Left ventricle myocardium inferior (tissue), 1 donor: ENCODE measurements around the gene TSEN34. TPM values are rescaled to one million over a fixed set of nuclear protein-coding genes. Genes with fewer than 3 reads are reported as not detected.
A peak's percentile ranks its signal among the peaks of the same experiment; 100 is the strongest.
"Not testable (repeated sequence)": the region's sequence is repeated elsewhere in the genome, so short reads cannot be mapped to it uniquely, and the experiment has no call there.

ENCODE experiments used
- DNase-seq: peaks from one replicate; pipeline ENCODE4 v3.0.0-alpha.2; 2020
- H3K27ac ChIP-seq: fragments of 200-600 bp; replicated peaks from 2 replicates; pipeline ENCODE4 v1.8.0; 2021
- H3K27me3 ChIP-seq: fragments of 200-600 bp; 2 replicates; pipeline ENCODE4 v1.8.0; 2021; ENCODE audit warnings: low read depth
- H3K36me3 ChIP-seq: fragments of 200-600 bp; 2 replicates; pipeline ENCODE4 v1.8.0; 2021
- H3K4me1 ChIP-seq: fragments of 200-600 bp; 2 replicates; pipeline ENCODE4 v1.8.0; 2021
- H3K4me3 ChIP-seq: fragments of 200-600 bp; 2 replicates; pipeline ENCODE4 v1.8.0; 2021; ENCODE audit warnings: mild to moderate bottlenecking, moderate library complexity
- H3K9me3 ChIP-seq: fragments of 200-600 bp; replicated peaks from 2 replicates; pipeline ENCODE4 v1.8.0; 2021
- CTCF ChIP-seq: fragments of 200-600 bp; IDR thresholded peaks from 2 replicates; pipeline ENCODE4 v1.8.0; 2021; ENCODE audit warnings: antibody characterized with exemption, mild to moderate bottlenecking, borderline replicate concordance
- intact Hi-C: fragments of 100-400 bp; cut with micrococcal nuclease; formaldehyde crosslinking; loops from one replicate; pipeline ENCODE4 v1.11.0; 2022
- total RNA-seq: library from RNA; stranded (reverse); fragmentation: NEBNext Ultra II Directional; extraction: Animal tissue kit (Norgen Biotek cat#: 25700); gene quantifications from one replicate; pipeline ENCODE4 v1.2.1, GENCODE V29; 2021
- donor health status: DM: no; HTN: yes; CAD: no; lungs with severe emphysema.

Gene TSEN34
- total RNA-seq, 1 donor from 2014 or later: 16.2 TPM

GRCh38 chr19:54190503-54191010 is 551 bp upstream of the TSEN34 start:
- Histone ChIP-seq H3K4me1 (peaks cover 36% of the 10 kb centered on the region), H3K4me3 (peak overlapping the region; percentile 91), H3K9me3 (no peaks in the 10 kb centered on the region), H3K27ac (peak overlapping the region; percentile 100), H3K36me3 (peaks cover 27% of the 10 kb centered on the region), H3K27me3 (no peaks in the 10 kb centered on the region)
- TF ChIP-seq CTCF: no peak
- peak; percentile 99 for DNase-seq
- intact Hi-C loops: no loop called here

- peak overlapping the region; percentile 91 for H3K4me3 ChIP-seq
- no peak for TF ChIP-seq CTCF
- peaks cover 36% of the 10 kb centered on the region for H3K4me1 ChIP-seq
- H3K27ac ChIP-seq: peak overlapping the region; percentile 100
- no peaks in the 10 kb centered on the region for H3K9me3 ChIP-seq
- no peaks in the 10 kb centered on the region for H3K27me3 ChIP-seq
- intact Hi-C loops: no loop called here
- peaks cover 27% of the 10 kb centered on the region for H3K36me3 ChIP-seq
- DNase-seq: no peak
Observed at GRCh38 chr19:54191811-54192453, 824 bp downstream of the TSEN34 start.

- no peak overlapping the region for H3K4me3 ChIP-seq
- no peaks in the 10 kb centered on the region for H3K27me3 ChIP-seq
- H3K36me3 ChIP-seq: peaks cover 27% of the 10 kb centered on the region
- no peak for DNase-seq
- no peaks in the 10 kb centered on the region for H3K9me3 ChIP-seq
- intact Hi-C loops: no loop called here
- H3K4me1 ChIP-seq: peaks cover 35% of the 10 kb centered on the region
- TF ChIP-seq CTCF: no peak
- H3K27ac ChIP-seq: no peak overlapping the region
Observed at GRCh38 chr19:54193011-54193410, 1.9 kb downstream of the TSEN34 start.

GRCh38 chr19:54194463-54194862 is 3.4 kb downstream of the TSEN34 start:
- peaks cover 21% of the 10 kb centered on the region for H3K4me1 ChIP-seq

GRCh38 chr19:54196536-54196935 is 5.4 kb downstream of the TSEN34 start:
- Histone ChIP-seq H3K27ac (no peak overlapping the region), H3K27me3 (no peaks in the 10 kb centered on the region), H3K9me3 (no peaks in the 10 kb centered on the region), H3K36me3 (peaks cover 29% of the 10 kb centered on the region), H3K4me3 (no peak overlapping the region), H3K4me1 (peaks cover 30% of the 10 kb centered on the region)
- no peak for DNase-seq
- intact Hi-C loops: no loop called here
- no peak for TF ChIP-seq CTCF

More at GRCh38 chr19:54194463-54194862, 3.4 kb downstream of the TSEN34 start:
- DNase-seq, H3K4me3 ChIP-seq, H3K9me3 ChIP-seq, H3K27me3 ChIP-seq, H3K27ac ChIP-seq, intact Hi-C loops: not testable (repeated sequence)
- H3K36me3 ChIP-seq: peaks cover 27% of the 10 kb centered on the region

GRCh38 chr19:54197121-54197520 is 6.0 kb downstream of the TSEN34 start:
- Histone ChIP-seq H3K27ac (no peak overlapping the region), H3K4me3 (no peak overlapping the region), H3K27me3 (no peaks in the 10 kb centered on the region), H3K9me3 (no peaks in the 10 kb centered on the region), H3K36me3 (peaks cover 34% of the 10 kb centered on the region), H3K4me1 (peaks cover 30% of the 10 kb centered on the region)
- intact Hi-C loops: no loop called here
- TF ChIP-seq CTCF: no peak
- DNase-seq: no peak
